ENCODE data around the gene PLA2G2E.

DNA sequence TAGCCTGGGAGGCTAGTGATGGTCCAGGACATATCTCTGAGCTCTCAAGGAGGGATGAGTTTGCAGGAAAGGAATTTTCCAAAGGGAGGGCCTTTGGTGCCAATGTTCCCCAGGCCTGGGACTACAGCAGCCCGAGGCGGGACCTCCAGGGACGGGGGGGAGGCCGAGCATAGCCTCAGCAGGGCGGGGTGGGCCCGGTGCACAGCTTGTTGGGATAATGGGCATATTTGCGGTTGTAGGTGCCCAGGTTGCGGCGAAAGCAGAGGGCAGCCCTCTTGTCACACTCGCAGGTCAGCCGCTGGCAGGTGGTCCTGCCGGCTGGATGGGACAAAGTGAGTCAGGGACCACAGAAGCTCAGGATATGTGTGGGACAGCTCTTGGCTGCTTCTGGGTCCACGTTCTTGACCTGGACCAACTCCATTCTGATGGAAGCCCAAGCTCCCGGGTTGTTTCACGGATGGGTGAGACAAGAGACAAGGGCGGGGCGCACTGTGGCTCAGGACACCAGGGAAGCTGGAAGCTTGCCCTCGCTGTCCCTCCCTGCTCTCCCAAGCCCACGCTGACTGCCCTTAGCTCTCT lies 3.2 kb downstream of the PLA2G2E start:
- TF ChIP-seq CTCF (IDR thresholded peaks at IDR 0.05) (no peak), POLR2A (IDR thresholded peaks at IDR 0.05) (no peak)

All from lower leg skin (tissue), 3 donors.